ENCODE data around the gene GPS1.

GRCh38 chr17:82037092-82037888, 14.4 kb upstream of the GPS1 start, which contains the start of gene DCXR:
- TF ChIP-seq POLR2A (IDR thresholded peaks at IDR 0.05; ENCODE audit: extremely low read depth, insufficient read length): peak; percentile 95
- peak; percentile 58 for TF ChIP-seq CTCF (IDR thresholded peaks at IDR 0.05; ENCODE audit: low read depth, low read length)
